Smooth muscle cell (in vitro differentiated cells): ENCODE data around the gene SPRING1. TPM values are rescaled to one million over a fixed set of nuclear protein-coding genes. Genes with fewer than 3 reads are reported as not detected.

Experiments
- DNase-seq: peaks from one replicate; lab custom pipeline; 2025; ENCODE audit not compliant: unreplicated experiment; lab: John Stamatoyannopoulos, UW
- H2AFZ ChIP-seq: fragments of 200-600 bp; sonication (generic); 2 replicates; pipeline ENCODE4 v1.6.0; 2016; ENCODE audit warnings: antibody characterized with exemption, low read depth, mild to moderate bottlenecking
- H3F3A ChIP-seq: fragments of 200-600 bp; sonication (generic); 2 replicates; pipeline ENCODE4 v1.6.0; 2017; ENCODE audit warnings: antibody characterized with exemption, low read depth
- H3K27ac ChIP-seq: fragments of 200-600 bp; sonication (generic); 2 replicates; pipeline ENCODE4 v1.5.1; 2016; ENCODE audit warnings: low read depth, mild to moderate bottlenecking
- H3K27me3 ChIP-seq: fragments of 200-600 bp; sonication (generic); 2 replicates; pipeline ENCODE4 v1.6.1; 2016; ENCODE audit warnings: low read depth, mild to moderate bottlenecking
- H3K36me3 ChIP-seq: fragments of 200-600 bp; sonication (generic); 2 replicates; pipeline ENCODE4 v1.5.1; 2016; ENCODE audit warnings: low read depth
- H3K4me1 ChIP-seq: fragments of 200-600 bp; sonication (generic); 2 replicates; pipeline ENCODE4 v1.5.1; 2016; ENCODE audit warnings: low read depth
- H3K4me2 ChIP-seq: fragments of 200-600 bp; sonication (generic); 2 replicates; pipeline ENCODE4 v1.6.0; 2016; ENCODE audit warnings: mild to moderate bottlenecking
- H3K4me3 ChIP-seq: fragments of 200-600 bp; sonication (generic); 2 replicates; pipeline ENCODE4 v1.5.1; 2016; ENCODE audit warnings: mild to moderate bottlenecking
- H3K79me2 ChIP-seq: fragments of 200-600 bp; sonication (generic); 2 replicates; pipeline ENCODE4 v1.6.0; 2016; ENCODE audit warnings: low read depth, mild to moderate bottlenecking
- H3K9ac ChIP-seq: fragments of 200-600 bp; sonication (generic); 2 replicates; pipeline ENCODE4 v1.6.0; 2016; ENCODE audit warnings: low read depth
- H3K9me3 ChIP-seq: fragments of 200-600 bp; sonication (generic); replicated peaks from 2 replicates; pipeline ENCODE4 v1.5.1; 2016; ENCODE audit warnings: low read depth
- H4K20me1 ChIP-seq: fragments of 200-600 bp; sonication (generic); 2 replicates; pipeline ENCODE4 v1.6.0; 2016; ENCODE audit warnings: low read depth
- WGBS: methylation state at CpG from one replicate; pipeline ENCODE4 v1.1.7; 2016; ENCODE audit warnings: low lambda C conversion rate; 5-methylcytosine and 5-hydroxymethylcytosine counted together
- polyA plus RNA-seq: library from polyadenylated mRNA; unstranded; fragments of >200 nt; fragmentation: Nextera tagmentation; extraction: Ambion mirVana; gene quantifications from 2 replicates; pipeline ENCODE4 v1.2.1, GENCODE V29; 2016
- total RNA-seq: library from RNA; depleted of rRNA; stranded (reverse); fragments of >200 nt; gene quantifications from 2 replicates; pipeline ENCODE4 v1.2.3, GENCODE V29; 2014
- TF ChIP-seq, protein P1 (sequence below): fragments of 200-600 bp; sonication (generic); IDR thresholded peaks from 2 replicates; pipeline ENCODE4 v1.5.1; 2017; ENCODE audit warnings: borderline replicate concordance, mild to moderate bottlenecking, antibody characterized with exemption; ENCODE audit not compliant: insufficient read depth, poor library complexity, severe bottlenecking

The SPRING1 gene
- total and polyA plus RNA-seq, 2 experiments from 2014 or later = 19.0 to 25.8 TPM

GRCh38 chr12:116693286-116694227 lies 44.3 kb downstream of the SPRING1 start:
- 53% methylated on average over 34 of the region's 34 CpGs for WGBS
- Histone ChIP-seq H3K79me2 (no peaks in the 10 kb centered on the region), H3K4me3 (peak overlapping the region; percentile 10), H3F3A (peaks cover 2% of the 10 kb centered on the region), H3K27me3 (peaks cover 26% of the 10 kb centered on the region), H2AFZ (no peak overlapping the region), H3K9ac (no peak overlapping the region), H4K20me1 (no peaks in the 10 kb centered on the region), H3K4me1 (peaks cover 8% of the 10 kb centered on the region), H3K27ac (no peak overlapping the region), H3K36me3 (no peaks in the 10 kb centered on the region), H3K9me3 (no peaks in the 10 kb centered on the region), H3K4me2 (peak overlapping the region; percentile 35)
- no peak for DNase-seq
- TF ChIP-seq, protein P1, sequence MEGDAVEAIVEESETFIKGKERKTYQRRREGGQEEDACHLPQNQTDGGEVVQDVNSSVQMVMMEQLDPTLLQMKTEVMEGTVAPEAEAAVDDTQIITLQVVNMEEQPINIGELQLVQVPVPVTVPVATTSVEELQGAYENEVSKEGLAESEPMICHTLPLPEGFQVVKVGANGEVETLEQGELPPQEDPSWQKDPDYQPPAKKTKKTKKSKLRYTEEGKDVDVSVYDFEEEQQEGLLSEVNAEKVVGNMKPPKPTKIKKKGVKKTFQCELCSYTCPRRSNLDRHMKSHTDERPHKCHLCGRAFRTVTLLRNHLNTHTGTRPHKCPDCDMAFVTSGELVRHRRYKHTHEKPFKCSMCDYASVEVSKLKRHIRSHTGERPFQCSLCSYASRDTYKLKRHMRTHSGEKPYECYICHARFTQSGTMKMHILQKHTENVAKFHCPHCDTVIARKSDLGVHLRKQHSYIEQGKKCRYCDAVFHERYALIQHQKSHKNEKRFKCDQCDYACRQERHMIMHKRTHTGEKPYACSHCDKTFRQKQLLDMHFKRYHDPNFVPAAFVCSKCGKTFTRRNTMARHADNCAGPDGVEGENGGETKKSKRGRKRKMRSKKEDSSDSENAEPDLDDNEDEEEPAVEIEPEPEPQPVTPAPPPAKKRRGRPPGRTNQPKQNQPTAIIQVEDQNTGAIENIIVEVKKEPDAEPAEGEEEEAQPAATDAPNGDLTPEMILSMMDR = no peak

DNA sequence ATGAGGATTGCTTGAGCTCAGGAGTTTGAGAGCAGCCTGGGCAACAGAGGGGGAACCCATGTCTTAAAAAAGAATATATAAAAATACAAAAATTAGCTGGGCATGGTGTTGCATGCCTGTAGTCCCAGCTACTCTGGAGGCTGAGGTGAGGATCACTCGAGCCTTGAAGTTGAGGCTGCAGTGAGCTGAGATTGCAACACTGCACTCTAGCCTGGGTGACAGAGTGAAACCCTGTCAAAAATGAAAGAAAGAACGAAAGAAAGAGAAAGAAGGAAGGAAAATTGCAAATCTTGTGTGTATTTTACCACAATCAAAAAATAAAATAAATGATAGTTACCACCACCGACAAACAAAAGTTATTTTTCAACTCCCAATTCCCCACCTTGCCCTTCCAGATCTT lies 45.3 kb downstream of the SPRING1 start:
- H3K79me2 ChIP-seq = no peaks in the 10 kb centered on the region
- H4K20me1 ChIP-seq = no peaks in the 10 kb centered on the region
- H3K27ac ChIP-seq = no peak overlapping the region
- peaks cover 26% of the 10 kb centered on the region for H3K27me3 ChIP-seq
- no peak overlapping the region for H3K4me3 ChIP-seq
- no peak overlapping the region for H2AFZ ChIP-seq
- H3K9me3 ChIP-seq = no peaks in the 10 kb centered on the region
- H3K4me2 ChIP-seq = no peak overlapping the region
- H3F3A ChIP-seq = no peaks in the 10 kb centered on the region
- DNase-seq = no peak
- H3K36me3 ChIP-seq = no peaks in the 10 kb centered on the region
- H3K4me1 ChIP-seq = peaks cover 8% of the 10 kb centered on the region
- 63% methylated on average over 3 of the region's 3 CpGs for WGBS
- TF ChIP-seq, protein P1 = no peak
- no peak overlapping the region for H3K9ac ChIP-seq

DNA sequence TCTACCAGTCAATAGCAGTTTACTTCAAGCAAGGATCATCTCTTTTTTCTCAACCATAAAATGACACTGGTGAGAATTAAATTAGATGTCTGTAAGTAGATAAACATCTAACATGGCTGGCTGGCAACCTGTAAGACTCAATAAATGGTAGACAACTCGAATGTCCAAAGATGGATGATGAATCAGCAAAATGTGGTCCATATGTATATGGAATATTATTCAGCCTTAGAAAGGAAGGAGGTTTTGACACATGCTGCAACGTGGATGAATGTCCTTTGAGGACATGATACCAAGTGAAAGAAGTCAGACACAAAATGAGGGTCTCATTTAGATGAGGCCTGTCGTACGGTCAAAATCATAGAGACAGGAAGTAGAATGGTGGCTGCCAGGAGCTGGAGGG lies 46.2 kb downstream of the SPRING1 start:
- H4K20me1 ChIP-seq = no peaks in the 10 kb centered on the region
- peaks cover 8% of the 10 kb centered on the region for H3K4me1 ChIP-seq
- TF ChIP-seq, protein P1 = no peak
- no peaks in the 10 kb centered on the region for H3K36me3 ChIP-seq
- H3K79me2 ChIP-seq = no peaks in the 10 kb centered on the region
- H3K4me2 ChIP-seq = no peak overlapping the region
- 91% methylated on average over 4 of the region's 4 CpGs for WGBS
- DNase-seq = no peak
- H3K27me3 ChIP-seq = peaks cover 26% of the 10 kb centered on the region
- no peak overlapping the region for H3K4me3 ChIP-seq
- H3K9ac ChIP-seq = no peak overlapping the region
- no peaks in the 10 kb centered on the region for H3K9me3 ChIP-seq
- no peaks in the 10 kb centered on the region for H3F3A ChIP-seq
- H3K27ac ChIP-seq = no peak overlapping the region
- H2AFZ ChIP-seq = no peak overlapping the region
